Gastroesophageal sphincter (tissue), 4 donors: Measurements from ENCODE around the gene LSAMP. TPM values are rescaled to one million over a fixed set of nuclear protein-coding genes. Genes with fewer than 3 reads are reported as not detected.

Experiments
- ATAC-seq: fragments of 150-250 bp; one replicate; pipeline ENCODE4 v1.9.1; 2016; ENCODE audit warnings: mild to moderate bottlenecking, moderate library complexity
- H3K27ac ChIP-seq, 4 donors: fragments of 200-600 bp; sonication (generic) in 3 of 4; 1 replicate in 3 of 4; 2 replicates in 1 of 4; pipeline ENCODE4 v1.5.1; 2016 to 2019
- H3K27me3 ChIP-seq: fragments of 200-600 bp; sonication (generic); one replicate; pipeline ENCODE4 v1.5.1; 2019
- H3K36me3 ChIP-seq, 2 donors: fragments of 200-600 bp; sonication (generic); one replicate each; pipeline ENCODE4 v1.5.1; 2019; ENCODE audit warnings: control low read depth in 1 of 2
- H3K4me1 ChIP-seq, 3 donors: fragments of 200-600 bp; sonication (generic); 1 replicate in 2 of 3; 2 replicates in 1 of 3; pipeline ENCODE4 v1.5.1; 2016 to 2019; ENCODE audit warnings: control low read depth in 2 of 3
- H3K4me3 ChIP-seq, 2 donors: fragments of 200-600 bp; sonication (generic); one replicate each; pipeline ENCODE4 v1.5.1; 2019; ENCODE audit warnings: mild to moderate bottlenecking in 1 of 2, moderate library complexity in 1 of 2
- H3K9me3 ChIP-seq, 3 donors: fragments of 200-600 bp; sonication (generic); one replicate each; pipeline ENCODE4 v1.5.1; 2017 to 2019; ENCODE audit warnings: control low read depth in 2 of 3
- EP300 ChIP-seq: sonication (generic); formaldehyde crosslinking; IDR thresholded peaks from one replicate; pipeline ENCODE4 v1.6.1; 2017; ENCODE audit warnings: antibody characterized with exemption, mild to moderate bottlenecking
- POLR2A ChIP-seq, 2 donors: fragments of 450-650 bp; IDR thresholded peaks; one replicate each; pipeline ENCODE4 v1.6.1; 2017; ENCODE audit warnings: antibody characterized with exemption in 2 of 2, mild to moderate bottlenecking in 2 of 2, moderate library complexity in 1 of 2
- POLR2AphosphoS5 ChIP-seq: sonication (generic); formaldehyde crosslinking; IDR thresholded peaks from one replicate; pipeline ENCODE4 v1.6.1; 2017; ENCODE audit warnings: antibody characterized with exemption
- WGBS, 2 donors: methylation state at CpG; one replicate each; pipeline ENCODE4 v1.1.5; 2018; ENCODE audit warnings: low coverage in 1 of 2; 5-methylcytosine and 5-hydroxymethylcytosine counted together
- total RNA-seq, 4 donors: library from RNA; depleted of rRNA; stranded (reverse); fragments of >200 nt; gene quantifications; one replicate each; pipeline ENCODE4 v1.1.0, GENCODE V29; 2016
- TF ChIP-seq, protein P1 (sequence below), 4 experiments: fragments of 200-600 bp in 2 of 4; fragments of 450-650 bp in 2 of 4; sonication (generic) in 1 of 4; IDR thresholded peaks; one replicate each; pipeline ENCODE4 v1.5.1; 2017 to 2019; ENCODE audit warnings: antibody characterized with exemption in 4 of 4, mild to moderate bottlenecking in 2 of 4, moderate library complexity in 2 of 4

Gene LSAMP
- total RNA-seq, 4 donors from 2014 or later, result 1.5 to 9.3 (median 3.6) TPM

DNA sequence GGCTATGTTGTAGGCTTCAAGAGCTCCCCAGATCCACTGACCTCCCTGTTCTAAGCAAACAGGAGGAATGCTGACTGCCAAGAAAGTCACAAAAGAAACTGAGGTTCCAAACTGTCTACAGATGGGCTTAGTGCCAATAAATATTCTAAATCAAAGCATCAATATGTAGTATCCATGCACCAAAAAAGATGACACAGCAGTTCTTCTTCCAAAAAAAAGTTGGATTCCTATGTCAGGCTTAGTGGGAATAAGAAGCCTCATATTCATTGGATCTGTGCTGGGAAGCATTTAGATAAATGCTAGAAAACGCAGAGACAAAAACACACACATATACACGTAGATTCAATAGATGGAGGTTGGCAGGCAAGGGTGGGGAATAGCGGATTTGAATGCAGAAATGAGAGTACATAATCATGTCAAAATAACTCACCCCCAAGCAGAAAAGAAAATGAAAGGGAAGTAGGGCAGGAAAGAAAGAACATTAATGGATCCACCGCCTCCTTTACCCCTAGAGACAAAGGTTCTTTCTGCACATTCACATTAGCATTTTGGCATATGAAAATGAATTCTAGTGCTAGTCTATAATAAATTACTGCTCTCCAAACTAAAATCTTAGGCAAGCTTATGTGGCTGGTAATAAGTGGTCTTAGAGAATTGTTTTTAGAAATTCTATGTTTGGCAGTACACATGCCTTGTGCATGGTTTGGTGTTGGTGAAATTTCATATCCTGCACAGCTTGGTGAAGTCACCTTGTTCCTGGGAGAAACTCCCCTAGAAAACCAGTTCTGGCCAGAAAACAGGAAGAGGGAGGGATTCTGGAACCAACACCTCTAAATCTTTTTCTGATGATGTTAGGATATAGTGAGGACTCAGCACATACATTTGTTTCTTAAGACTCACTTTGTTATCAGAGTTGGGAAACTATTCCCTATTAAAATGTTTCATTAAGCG lies 283.4 kb downstream of the LSAMP start:
- Histone ChIP-seq H3K27ac (no peak overlapping the region), H3K27me3 (no peaks in the 10 kb centered on the region)
- ATAC-seq, result no peak

DNA sequence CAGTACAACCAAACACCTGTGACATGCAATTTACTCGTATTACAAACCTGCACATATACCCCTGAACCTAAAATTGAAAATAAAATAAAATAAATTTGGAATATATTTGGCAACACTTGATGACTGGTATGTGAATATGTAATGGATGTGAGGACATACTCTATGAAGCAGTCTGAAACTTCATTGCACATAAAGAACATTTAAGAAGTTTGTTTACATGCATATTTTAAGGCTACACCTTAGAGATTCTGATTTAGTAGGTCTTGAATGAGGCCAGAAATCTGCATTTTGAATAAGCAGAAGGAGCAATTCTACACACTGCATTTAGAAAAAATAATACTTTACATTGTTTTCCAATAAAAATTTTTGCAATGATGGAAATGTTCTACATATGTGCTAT lies 284.7 kb downstream of the LSAMP start:
- no peak overlapping the region for H3K4me3 ChIP-seq
- no peaks in the 10 kb centered on the region for H3K27me3 ChIP-seq
- no peak for ATAC-seq
- WGBS, 2 donors, result 93 to 100% methylated on average over 1 of the region's 1 CpG
- H3K27ac ChIP-seq, result no peak overlapping the region
- TF ChIP-seq POLR2A (IDR thresholded peaks at IDR 0.05), result no peak
- TF ChIP-seq EP300, result no peak
- TF ChIP-seq, protein P1, sequence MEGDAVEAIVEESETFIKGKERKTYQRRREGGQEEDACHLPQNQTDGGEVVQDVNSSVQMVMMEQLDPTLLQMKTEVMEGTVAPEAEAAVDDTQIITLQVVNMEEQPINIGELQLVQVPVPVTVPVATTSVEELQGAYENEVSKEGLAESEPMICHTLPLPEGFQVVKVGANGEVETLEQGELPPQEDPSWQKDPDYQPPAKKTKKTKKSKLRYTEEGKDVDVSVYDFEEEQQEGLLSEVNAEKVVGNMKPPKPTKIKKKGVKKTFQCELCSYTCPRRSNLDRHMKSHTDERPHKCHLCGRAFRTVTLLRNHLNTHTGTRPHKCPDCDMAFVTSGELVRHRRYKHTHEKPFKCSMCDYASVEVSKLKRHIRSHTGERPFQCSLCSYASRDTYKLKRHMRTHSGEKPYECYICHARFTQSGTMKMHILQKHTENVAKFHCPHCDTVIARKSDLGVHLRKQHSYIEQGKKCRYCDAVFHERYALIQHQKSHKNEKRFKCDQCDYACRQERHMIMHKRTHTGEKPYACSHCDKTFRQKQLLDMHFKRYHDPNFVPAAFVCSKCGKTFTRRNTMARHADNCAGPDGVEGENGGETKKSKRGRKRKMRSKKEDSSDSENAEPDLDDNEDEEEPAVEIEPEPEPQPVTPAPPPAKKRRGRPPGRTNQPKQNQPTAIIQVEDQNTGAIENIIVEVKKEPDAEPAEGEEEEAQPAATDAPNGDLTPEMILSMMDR (IDR thresholded peaks at IDR 0.05), result no peak
- no peak for TF ChIP-seq POLR2AphosphoS5
- no peaks in the 10 kb centered on the region for H3K9me3 ChIP-seq
- no peaks in the 10 kb centered on the region for H3K4me1 ChIP-seq
- no peaks in the 10 kb centered on the region for H3K36me3 ChIP-seq

More for the DNA sequence above, 283.4 kb downstream of the LSAMP start:
- WGBS, 2 donors, result 49 to 76% methylated on average over 5 of the region's 5 CpGs
- H3K9me3 ChIP-seq, result no peaks in the 10 kb centered on the region
- TF ChIP-seq POLR2A (IDR thresholded peaks at IDR 0.05), result no peak
- TF ChIP-seq, protein P1 (IDR thresholded peaks at IDR 0.05), result no peak
- no peak for TF ChIP-seq POLR2AphosphoS5
- TF ChIP-seq EP300, result no peak
- H3K4me1 ChIP-seq, result no peaks in the 10 kb centered on the region
- H3K4me3 ChIP-seq, result no peak overlapping the region
- no peaks in the 10 kb centered on the region for H3K36me3 ChIP-seq

DNA sequence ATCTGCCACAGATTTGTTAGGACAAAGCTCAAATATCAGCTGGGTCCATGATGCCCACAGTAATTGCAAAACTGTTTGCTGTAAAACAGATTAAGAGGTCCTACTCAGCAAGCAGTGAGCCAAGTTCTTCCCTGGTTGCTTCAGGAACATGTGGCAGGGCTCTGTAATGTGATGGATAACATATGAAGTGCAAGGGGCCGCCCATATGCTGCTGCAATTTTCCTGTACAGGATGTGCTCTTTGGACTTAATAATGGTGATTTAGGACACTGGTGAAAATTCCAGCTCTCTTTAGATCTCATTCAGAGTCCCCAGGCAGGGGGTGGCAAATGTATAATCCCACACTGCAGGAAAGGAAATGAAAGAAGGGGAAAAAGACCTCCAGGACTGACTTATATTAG lies 289.4 kb downstream of the LSAMP start:
- Histone ChIP-seq H3K9me3 (no peaks in the 10 kb centered on the region), H3K27me3 (no peaks in the 10 kb centered on the region), H3K27ac (no peak overlapping the region), H3K36me3 (no peaks in the 10 kb centered on the region), H3K4me1 (no peaks in the 10 kb centered on the region), H3K4me3 (no peak overlapping the region)
- no CpG with 5 or more reads among the region's 1 CpG for WGBS, 2 donors
- TF ChIP-seq POLR2A (IDR thresholded peaks at IDR 0.05) (no peak), EP300 (no peak), POLR2AphosphoS5 (no peak)
- TF ChIP-seq, protein P1 (IDR thresholded peaks at IDR 0.05), result no peak
- ATAC-seq, result no peak

DNA sequence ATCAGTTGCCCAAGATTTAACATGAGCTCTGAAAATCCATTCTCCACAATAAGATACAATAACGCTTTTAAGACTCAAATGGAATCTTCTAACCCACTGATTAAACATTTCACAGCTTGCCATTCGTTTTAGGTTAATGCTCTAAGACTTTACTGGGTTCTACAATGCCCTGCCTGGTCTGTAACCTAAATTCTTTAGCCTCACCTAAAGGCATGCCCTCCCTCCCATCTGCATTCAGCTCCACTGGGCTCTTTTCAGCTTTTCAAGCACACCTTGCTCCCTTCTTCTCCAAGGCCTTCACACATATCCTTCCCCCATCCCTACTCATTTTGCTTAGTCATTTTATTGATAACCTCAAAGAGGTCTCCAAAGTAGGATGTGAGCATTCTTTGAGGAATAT lies 290.9 kb downstream of the LSAMP start:
- Histone ChIP-seq H3K27ac (no peak overlapping the region), H3K27me3 (no peaks in the 10 kb centered on the region), H3K36me3 (no peaks in the 10 kb centered on the region), H3K4me1 (no peaks in the 10 kb centered on the region), H3K9me3 (no peaks in the 10 kb centered on the region), H3K4me3 (no peak overlapping the region)
- ATAC-seq, result no peak
- WGBS, 2 donors, result 73 to 80% methylated on average over 2 of the region's 2 CpGs
- TF ChIP-seq POLR2A (IDR thresholded peaks at IDR 0.05), result no peak
- TF ChIP-seq, protein P1 (IDR thresholded peaks at IDR 0.05), result no peak
- no peak for TF ChIP-seq EP300
- TF ChIP-seq POLR2AphosphoS5, result no peak

DNA sequence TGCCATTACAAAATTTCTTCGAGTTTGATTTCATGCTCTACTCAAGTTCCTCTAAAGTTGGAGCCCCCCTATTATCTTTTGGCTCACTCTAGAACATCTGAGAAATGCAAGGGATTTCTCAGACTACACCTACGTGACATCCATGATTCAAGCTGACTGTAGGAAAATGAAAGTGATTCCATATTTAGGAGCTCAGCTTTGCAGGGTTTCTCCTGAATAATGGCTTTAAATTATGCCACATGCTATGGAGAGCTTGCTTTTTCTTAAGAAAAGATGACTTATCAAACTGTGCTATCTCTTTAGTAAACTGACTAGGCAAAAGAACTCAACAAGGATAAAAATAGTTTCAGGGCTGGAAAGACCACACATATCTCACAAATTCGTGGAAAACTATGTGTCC lies 292.1 kb downstream of the LSAMP start:
- H3K4me3 ChIP-seq, result no peak overlapping the region
- H3K36me3 ChIP-seq, result no peaks in the 10 kb centered on the region
- no peak overlapping the region for H3K27ac ChIP-seq
- H3K27me3 ChIP-seq, result no peaks in the 10 kb centered on the region
- H3K4me1 ChIP-seq, result no peaks in the 10 kb centered on the region
- WGBS, 2 donors, result 11 to 24% methylated on average over 3 of the region's 3 CpGs
- no peak for ATAC-seq
- no peak for TF ChIP-seq EP300
- no peak for TF ChIP-seq POLR2AphosphoS5
- no peak for TF ChIP-seq POLR2A (IDR thresholded peaks at IDR 0.05)
- TF ChIP-seq, protein P1 (IDR thresholded peaks at IDR 0.05), result no peak
- H3K9me3 ChIP-seq, result no peaks in the 10 kb centered on the region
